HG03432 (cell line): ENCODE results near the gene UNC119.
"Not testable (repeated sequence)": the region's sequence is repeated elsewhere in the genome, so short reads cannot be mapped to it uniquely, and the experiment has no call there.

Source experiments
- ATAC-seq: cut with Tn5 transposase; IDR thresholded peaks from one replicate; pipeline ENCODE4 v1.9.1; 2021; ENCODE audit warnings: mild to moderate bottlenecking, moderate library complexity; ENCODE audit not compliant: unreplicated experiment

UNC119 gene

GRCh38 chr17:28552176-28552999 lies at the start of gene UNC119:
Gene UNC119, minus strand, starts transcription at chr17:28552624. Its CDS starts 67 bp downstream, at chr17:28552557.
- peak; percentile 70 for ATAC-seq

- ATAC-seq: peak; percentile 49
Observed at GRCh38 chr17:28599311-28600184, 47.1 kb upstream of the UNC119 start.

GRCh38 chr17:28598799-28599310 lies 46.4 kb upstream of the UNC119 start, which contains the start of gene SPAG5:
Gene SPAG5, minus strand, starts transcription at chr17:28599025. Its CDS starts 79 bp downstream, at chr17:28598946.
- peak; percentile 85 for ATAC-seq

DNA sequence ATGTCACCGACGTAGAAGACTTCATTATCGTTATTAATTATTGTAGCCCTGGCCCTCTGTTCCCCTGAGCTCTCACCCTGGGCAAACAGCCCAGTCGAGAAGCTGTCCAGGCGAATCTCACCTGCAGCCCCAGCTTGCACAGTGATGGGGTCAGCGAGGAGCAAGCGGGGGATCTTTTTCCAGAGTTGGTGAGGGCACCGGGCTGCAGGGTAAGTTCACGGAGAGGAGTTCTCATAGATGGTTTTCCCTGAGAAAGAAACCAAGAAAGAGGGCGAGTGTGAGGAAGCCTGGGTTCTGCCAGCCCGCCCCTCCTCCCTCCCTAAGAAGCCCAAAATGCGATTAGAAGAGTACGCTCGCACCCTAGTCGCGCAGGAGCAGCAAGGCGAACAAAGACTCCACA lies 46.0 kb upstream of the UNC119 start:
- no peak for ATAC-seq

- no peak for ATAC-seq
Observed at GRCh38 chr17:28597606-28598383, 45.4 kb upstream of the UNC119 start.

- ATAC-seq: no peak
Observed at GRCh38 chr17:28592260-28592659, 39.8 kb upstream of the UNC119 start.

GRCh38 chr17:28585851-28586250 lies 33.4 kb upstream of the UNC119 start:
- ATAC-seq: no peak

- ATAC-seq: no peak
Observed at GRCh38 chr17:28584434-28584833, 32.0 kb upstream of the UNC119 start.

GRCh38 chr17:28582513-28582912 lies 30.1 kb upstream of the UNC119 start:
- ATAC-seq: no peak

- ATAC-seq: no peak
Observed at GRCh38 chr17:28580959-28581358, 28.5 kb upstream of the UNC119 start.

DNA sequence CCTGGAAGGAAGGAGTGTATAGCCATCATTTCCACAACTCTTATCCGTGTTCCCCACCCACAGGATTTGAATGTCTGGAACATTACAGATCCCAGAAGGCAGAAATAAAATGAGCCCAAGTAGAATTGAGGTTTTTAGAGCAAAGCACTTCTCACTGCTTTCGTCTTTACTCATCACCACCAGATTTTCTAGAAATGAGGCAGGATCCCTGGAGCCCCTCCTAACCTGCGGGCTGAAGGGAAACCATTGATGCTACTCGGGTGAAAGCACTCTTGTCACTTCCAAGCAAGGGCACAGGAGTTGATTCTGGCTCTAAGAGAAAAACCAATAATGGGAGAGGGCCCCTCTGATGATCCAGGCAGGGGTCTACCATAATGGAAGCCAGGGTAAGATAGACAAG lies 27.1 kb upstream of the UNC119 start:
- ATAC-seq: no peak

- ATAC-seq: no peak
Observed at GRCh38 chr17:28578246-28579195, 26.1 kb upstream of the UNC119 start.

DNA sequence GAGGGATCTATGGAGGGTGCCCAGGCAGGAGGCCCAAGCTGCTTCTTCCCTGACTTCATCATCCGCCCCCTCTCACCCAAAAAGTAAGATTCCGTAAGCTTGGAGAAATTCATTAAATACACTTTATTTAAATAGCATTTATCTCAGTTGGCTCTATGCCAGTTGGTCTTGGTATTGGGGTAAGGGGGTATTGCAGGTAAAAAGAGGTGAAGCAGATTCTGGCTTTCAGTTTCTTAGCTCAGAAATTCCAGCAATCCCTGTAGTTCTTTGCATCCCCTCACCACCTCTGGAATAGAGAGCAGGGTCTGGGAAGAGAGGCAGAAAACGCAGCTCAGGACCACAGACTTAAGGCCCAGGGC lies 25.0 kb upstream of the UNC119 start:
- no peak for ATAC-seq

DNA sequence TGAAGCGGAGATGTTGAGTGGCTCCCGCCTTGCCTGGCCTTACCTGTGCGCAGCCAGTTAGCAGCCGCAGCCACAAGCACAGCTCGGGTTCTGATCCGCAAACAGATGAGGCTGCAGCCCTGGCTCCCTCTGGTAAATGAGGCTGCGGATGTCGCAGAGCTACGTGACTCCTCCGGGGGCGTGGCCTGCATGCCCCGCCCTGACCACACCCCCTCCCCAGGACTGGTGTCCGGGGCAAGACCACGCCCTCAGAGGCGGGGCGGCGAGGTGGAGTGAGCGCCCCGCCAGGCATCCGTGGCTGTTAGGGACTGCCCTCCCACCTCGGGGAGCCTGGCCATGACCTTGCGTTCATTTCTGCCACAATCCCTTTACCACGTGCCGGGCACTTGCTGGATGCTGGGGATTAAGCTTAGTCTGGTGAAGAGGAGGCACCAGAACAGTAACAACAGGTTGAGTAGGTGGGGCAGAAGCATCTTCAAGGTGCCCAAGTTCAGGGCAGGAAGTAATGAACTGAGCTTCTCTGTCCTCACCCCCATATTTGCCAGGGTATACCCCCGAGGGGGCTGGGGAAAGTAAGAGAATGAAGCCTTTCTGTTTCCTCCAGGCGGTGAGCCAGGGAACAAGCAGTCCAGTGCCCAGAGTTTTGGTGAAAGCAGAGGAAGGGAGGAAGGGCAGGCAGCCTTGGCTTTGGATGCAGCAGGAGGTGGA lies 24.5 kb upstream of the UNC119 start, which contains the start of gene ALDOC:
Gene ALDOC, minus strand, starts transcription at position 138 of the 708 bp plus-strand sequence. CDS start 1,363 bp downstream, outside the sequence.
- peak; percentile 85 for ATAC-seq

- not testable (repeated sequence) for ATAC-seq
Observed at GRCh38 chr17:28576016-28576415, 23.6 kb upstream of the UNC119 start.

DNA sequence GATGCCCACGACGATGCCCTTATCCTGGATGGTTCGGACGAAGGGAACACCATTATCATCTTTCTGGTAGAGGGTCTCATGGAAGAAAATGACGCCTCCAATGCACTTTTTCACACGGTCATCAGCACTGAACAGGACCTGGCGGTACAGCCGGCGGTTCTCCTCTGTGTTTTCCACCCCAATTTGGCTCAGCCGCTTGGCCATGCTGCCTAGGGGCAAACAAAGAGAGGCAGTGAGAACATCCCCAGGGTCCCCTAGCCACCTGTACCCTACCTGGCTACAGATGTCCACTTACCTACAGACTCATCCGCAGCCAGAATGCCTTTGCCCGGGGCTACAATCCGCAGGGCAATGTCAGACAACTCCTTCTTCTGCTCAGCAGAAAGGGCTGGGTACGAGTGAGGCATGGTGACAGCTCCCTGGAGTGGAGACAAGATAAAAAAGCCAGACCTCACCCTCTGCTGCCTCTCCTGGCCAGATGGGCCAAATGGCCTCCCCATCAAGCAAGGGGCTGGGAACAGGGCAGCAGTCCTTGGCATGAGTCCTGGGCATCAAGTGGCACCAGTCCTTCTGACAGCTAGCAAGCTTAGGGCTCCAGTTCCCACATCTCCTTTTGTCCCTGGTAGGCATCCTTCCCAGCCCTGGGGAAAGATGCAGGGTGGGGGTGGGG lies 22.8 kb upstream of the UNC119 start:
- ATAC-seq: no peak

DNA sequence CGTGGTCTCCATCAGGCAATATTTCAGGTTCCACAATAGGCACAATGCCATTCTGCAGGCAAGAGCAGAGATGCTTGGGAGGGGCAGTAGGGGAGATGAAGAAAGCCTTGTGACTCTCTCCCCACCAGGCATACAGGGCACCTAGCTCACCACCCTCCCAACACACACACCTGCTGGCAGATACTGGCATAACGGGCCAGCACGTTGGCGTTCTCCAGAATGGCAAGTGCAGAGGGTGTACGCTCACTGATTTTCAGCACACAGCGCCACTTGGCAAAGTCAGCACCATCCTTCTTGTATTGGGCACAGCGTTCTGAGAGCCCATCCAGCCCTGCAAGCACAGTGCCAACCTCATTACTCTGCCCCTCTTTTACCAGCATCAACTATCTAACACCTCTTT lies 22.1 kb upstream of the UNC119 start:
- ATAC-seq: no peak

GRCh38 chr17:28573966-28574480 lies 21.6 kb upstream of the UNC119 start:
- no peak for ATAC-seq
